Fibroblast of lung (primary cell): Measurements from ENCODE around the gene DYNLT1. TPM values are rescaled to one million over a fixed set of nuclear protein-coding genes. Genes with fewer than 3 reads are reported as not detected.
A peak's percentile ranks its signal among the peaks of the same experiment; 100 is the strongest.

Source experiments
- DNase-seq, 2 donors: peaks; one replicate each; pipeline versions ENCODE4 v3.0.0 to v3.0.0-alpha.2; 2010; ENCODE audit warnings: low read depth in 2 of 2
- H2AFZ ChIP-seq: 2 replicates; pipeline ENCODE4 v1.5.1; 2012; ENCODE audit warnings: low read length, control low read depth, inconsistent platforms
- H3K27ac ChIP-seq: 2 replicates; pipeline ENCODE4 v1.5.1; 2011; ENCODE audit warnings: low read length, control low read depth; ENCODE audit not compliant: insufficient read depth
- H3K27me3 ChIP-seq: 2 replicates; pipeline ENCODE4 v1.5.1; 2011; ENCODE audit warnings: mild to moderate bottlenecking, low read length; ENCODE audit not compliant: control insufficient read depth, insufficient read depth
- H3K36me3 ChIP-seq: 2 replicates; pipeline ENCODE4 v1.5.1; 2011; ENCODE audit warnings: low read length; ENCODE audit not compliant: control insufficient read depth, insufficient read depth
- H3K4me1 ChIP-seq: 2 replicates; pipeline ENCODE4 v1.5.1; 2011; ENCODE audit warnings: low read length; ENCODE audit not compliant: control insufficient read depth, insufficient read depth; ENCODE audit errors: extremely low read depth
- H3K4me2 ChIP-seq: 2 replicates; pipeline ENCODE4 v1.5.1; 2011; ENCODE audit warnings: low read length, control low read depth; ENCODE audit not compliant: insufficient read depth; ENCODE audit errors: extremely low read depth
- H3K4me3 ChIP-seq, 4 experiments: fragments of 200-600 bp in 1 of 4; sonication (generic) in 1 of 4; replicated peaks in 1 of 4; 2 replicates each; pipeline ENCODE4 v1.5.1; 2011 to 2016; ENCODE audit warnings: low read length in 4 of 4, low read depth in 3 of 4, mild to moderate bottlenecking in 3 of 4, control low read depth in 2 of 4, inconsistent platforms in 1 of 4, mixed read lengths in 1 of 4; ENCODE audit not compliant: insufficient read depth in 1 of 4; ENCODE audit errors: control extremely low read depth in 1 of 4
- H3K79me2 ChIP-seq: 2 replicates; pipeline ENCODE4 v1.5.1; 2012; ENCODE audit warnings: mild to moderate bottlenecking, low read length, inconsistent platforms; ENCODE audit not compliant: control insufficient read depth, insufficient read depth
- H3K9ac ChIP-seq: 2 replicates; pipeline ENCODE4 v1.5.1; 2011; ENCODE audit warnings: mild to moderate bottlenecking, low read length, control low read depth; ENCODE audit not compliant: insufficient read depth
- H3K9me3 ChIP-seq: 2 replicates; pipeline ENCODE4 v1.5.1; 2012; ENCODE audit warnings: low read depth, low read length; ENCODE audit not compliant: control insufficient read depth, insufficient read depth
- H4K20me1 ChIP-seq: 2 replicates; pipeline ENCODE4 v1.5.1; 2011; ENCODE audit warnings: low read length; ENCODE audit not compliant: control insufficient read depth, insufficient read depth; ENCODE audit errors: extremely low read depth
- EZH2 ChIP-seq: IDR thresholded peaks from 2 replicates; pipeline ENCODE4 v1.5.1; 2012; ENCODE audit warnings: low read length, control low read depth, mild to moderate bottlenecking; ENCODE audit errors: missing control alignments
- polyA plus RNA-seq, 2 donors: library from polyadenylated mRNA; depleted of rRNA in 1 of 2; stranded (reverse) in 1 of 2; unstranded in 1 of 2; fragments of >200 nt; gene quantifications; 2 replicates each; pipeline ENCODE4 v1.2.1, GENCODE V29; 2011 to 2012; ENCODE audit warnings: missing spikeins in 1 of 2
- total RNA-seq: library from RNA; depleted of rRNA; stranded (reverse); fragments of >200 nt; gene quantifications from 2 replicates; pipeline ENCODE4 v1.2.1, GENCODE V29; 2014
- TF ChIP-seq, protein P1 (sequence below), 2 donors: IDR thresholded peaks in 1 of 2; conservative IDR thresholded peaks in 1 of 2; 1 replicate in 1 of 2; 2 replicates in 1 of 2; pipeline ENCODE4 v1.5.1; 2011 to 2012; ENCODE audit warnings: low read length in 2 of 2, control low read depth in 1 of 2, inconsistent platforms in 1 of 2, low read depth in 1 of 2, mild to moderate bottlenecking in 1 of 2

DYNLT1 gene
- total and polyA plus RNA-seq, 2 donors (not counting 1 experiment from before 2014, with no cell fraction given), result 92.3 to 296 TPM

DNA sequence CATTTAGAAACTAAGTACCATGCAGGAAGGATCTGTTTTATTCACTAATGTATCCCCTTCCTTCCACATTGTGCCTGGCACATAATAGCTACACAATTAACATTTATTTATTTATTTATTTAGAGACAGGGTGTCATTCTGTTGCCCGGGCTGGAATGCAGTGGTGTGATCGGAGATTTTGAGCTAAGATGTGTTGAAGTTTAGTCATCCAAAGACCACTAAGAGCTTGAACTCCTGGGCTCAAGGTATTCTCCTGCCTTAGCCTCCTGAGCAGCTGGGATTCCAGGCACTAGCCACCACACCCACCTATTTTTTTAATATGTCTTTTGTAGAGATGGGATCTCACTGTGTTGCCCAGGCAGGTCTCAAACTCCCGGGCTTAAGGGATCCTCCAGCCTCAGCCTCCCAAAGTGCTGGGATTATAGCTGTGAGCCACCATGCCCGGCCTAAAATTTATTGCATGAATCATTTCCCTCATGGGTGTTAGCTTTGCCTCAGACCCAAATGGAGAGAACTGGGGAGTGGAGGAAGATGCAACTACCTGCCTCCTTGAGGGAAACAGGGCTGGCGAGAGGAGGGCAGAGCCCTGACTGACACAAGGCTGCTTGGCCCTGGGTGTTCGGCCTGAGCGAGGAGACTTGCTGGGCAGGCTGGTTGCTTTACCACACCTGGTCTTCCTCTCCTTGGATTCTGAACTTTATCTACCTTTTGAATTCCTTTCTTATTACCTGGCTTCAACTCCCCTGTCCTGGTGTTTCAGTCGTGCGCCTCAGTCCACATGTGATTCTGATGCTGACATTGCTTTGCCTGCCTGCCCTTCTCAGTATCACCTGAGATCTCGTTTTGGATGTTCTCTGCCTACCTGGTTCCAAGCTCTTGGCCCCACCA, 1.7 kb upstream of the DYNLT1 start:
- Histone ChIP-seq H3K36me3 (no peaks in the 10 kb centered on the region), H4K20me1 (no peaks in the 10 kb centered on the region), H3K27me3 (no peaks in the 10 kb centered on the region), H2AFZ (no peak overlapping the region), H3K4me3 (no peak overlapping the region), H3K9ac (no peak overlapping the region), H3K4me2 (no peak overlapping the region), H3K27ac (no peak overlapping the region), H3K4me1 (peaks cover 27% of the 10 kb centered on the region), H3K79me2 (peaks cover 30% of the 10 kb centered on the region), H3K9me3 (no peaks in the 10 kb centered on the region)
- no peak for DNase-seq
- TF ChIP-seq EZH2, result no peak
- TF ChIP-seq, protein P1, sequence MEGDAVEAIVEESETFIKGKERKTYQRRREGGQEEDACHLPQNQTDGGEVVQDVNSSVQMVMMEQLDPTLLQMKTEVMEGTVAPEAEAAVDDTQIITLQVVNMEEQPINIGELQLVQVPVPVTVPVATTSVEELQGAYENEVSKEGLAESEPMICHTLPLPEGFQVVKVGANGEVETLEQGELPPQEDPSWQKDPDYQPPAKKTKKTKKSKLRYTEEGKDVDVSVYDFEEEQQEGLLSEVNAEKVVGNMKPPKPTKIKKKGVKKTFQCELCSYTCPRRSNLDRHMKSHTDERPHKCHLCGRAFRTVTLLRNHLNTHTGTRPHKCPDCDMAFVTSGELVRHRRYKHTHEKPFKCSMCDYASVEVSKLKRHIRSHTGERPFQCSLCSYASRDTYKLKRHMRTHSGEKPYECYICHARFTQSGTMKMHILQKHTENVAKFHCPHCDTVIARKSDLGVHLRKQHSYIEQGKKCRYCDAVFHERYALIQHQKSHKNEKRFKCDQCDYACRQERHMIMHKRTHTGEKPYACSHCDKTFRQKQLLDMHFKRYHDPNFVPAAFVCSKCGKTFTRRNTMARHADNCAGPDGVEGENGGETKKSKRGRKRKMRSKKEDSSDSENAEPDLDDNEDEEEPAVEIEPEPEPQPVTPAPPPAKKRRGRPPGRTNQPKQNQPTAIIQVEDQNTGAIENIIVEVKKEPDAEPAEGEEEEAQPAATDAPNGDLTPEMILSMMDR (conservative IDR thresholded peaks at IDR 0.05 in 1 of 2, IDR thresholded peaks at IDR 0.05 in 1 of 2; ENCODE audit: low read depth in 1 of 2, low read length in 2 of 2), result no peak

DNA sequence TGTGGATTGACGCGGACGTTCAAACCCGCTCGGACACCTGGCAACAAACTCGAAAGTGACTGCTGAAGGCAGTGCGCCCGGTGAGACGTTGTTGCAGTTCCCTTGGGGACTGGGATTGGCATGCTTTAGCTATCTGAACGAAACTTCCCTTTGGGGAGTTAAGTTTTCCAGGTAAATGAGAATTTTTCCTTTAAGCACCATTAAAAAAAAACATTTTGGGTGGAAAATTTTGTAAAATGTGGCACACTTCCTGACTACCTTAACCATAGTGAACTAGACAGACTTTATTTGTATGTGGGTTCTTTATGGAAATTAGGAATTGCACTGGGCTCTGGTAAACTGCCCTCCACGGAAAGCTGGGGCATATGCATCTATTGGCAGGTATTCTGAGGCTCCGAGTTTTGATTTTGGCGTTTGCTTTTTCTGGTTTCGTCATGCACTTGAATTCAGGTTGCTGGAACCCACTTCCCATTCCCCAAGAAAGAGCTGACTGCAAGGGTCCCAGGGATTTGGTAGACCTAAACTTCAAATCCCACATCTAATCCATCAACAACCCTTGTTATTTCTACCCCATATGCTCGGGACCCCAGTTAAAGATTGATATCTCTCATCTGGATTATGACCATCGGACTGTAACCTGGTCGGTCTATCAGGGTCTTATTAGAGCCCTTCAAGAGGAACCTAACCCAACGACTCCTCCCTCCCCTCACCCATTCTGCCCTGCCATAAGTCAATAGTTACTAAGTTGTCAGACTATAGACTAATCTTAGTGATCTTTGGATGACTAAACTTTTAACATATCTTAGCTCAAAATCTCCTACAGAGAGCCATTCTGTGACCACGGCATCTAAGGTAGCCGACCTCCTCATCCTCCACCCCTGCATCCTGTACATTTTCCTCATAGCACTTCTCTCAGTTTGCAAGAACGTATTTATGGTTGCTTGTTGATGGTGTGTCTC, 800 bp upstream of the DYNLT1 start:
- Histone ChIP-seq H3K9ac (peak overlapping the region; percentile 99), H3K4me3 (peak overlapping the region; percentile 75 to 96 (median 85)), H3K27ac (peak overlapping the region; percentile 98), H3K36me3 (no peaks in the 10 kb centered on the region), H3K27me3 (no peaks in the 10 kb centered on the region), H3K4me1 (peaks cover 28% of the 10 kb centered on the region), H3K79me2 (peaks cover 39% of the 10 kb centered on the region), H3K9me3 (no peaks in the 10 kb centered on the region), H4K20me1 (no peaks in the 10 kb centered on the region), H3K4me2 (peak overlapping the region; percentile 65), H2AFZ (peak overlapping the region; percentile 13)
- DNase-seq, result no peak
- TF ChIP-seq EZH2, result no peak
- TF ChIP-seq, protein P1 (conservative IDR thresholded peaks at IDR 0.05 in 1 of 2, IDR thresholded peaks at IDR 0.05 in 1 of 2; ENCODE audit: low read depth in 1 of 2, low read length in 2 of 2), result no peak

- peak overlapping the region; percentile 98 for H3K27ac ChIP-seq
- H4K20me1 ChIP-seq, result no peaks in the 10 kb centered on the region
- peak overlapping the region; percentile 65 for H3K4me2 ChIP-seq
- peak in 1 of 2 donors; percentile 14 for DNase-seq
- H3K4me1 ChIP-seq, result peaks cover 18% of the 10 kb centered on the region
- no peaks in the 10 kb centered on the region for H3K27me3 ChIP-seq
- H3K36me3 ChIP-seq, result no peaks in the 10 kb centered on the region
- H3K9me3 ChIP-seq, result no peaks in the 10 kb centered on the region
- TF ChIP-seq EZH2, result no peak
- TF ChIP-seq, protein P1 (conservative IDR thresholded peaks at IDR 0.05 in 1 of 2, IDR thresholded peaks at IDR 0.05 in 1 of 2; ENCODE audit: low read depth in 1 of 2, low read length in 2 of 2), result no peak
- H3K9ac ChIP-seq, result peak overlapping the region; percentile 99
- H3K79me2 ChIP-seq, result peaks cover 52% of the 10 kb centered on the region
- no peak overlapping the region for H2AFZ ChIP-seq
- H3K4me3 ChIP-seq, result peak overlapping the region; percentile 75 to 98 (median 92)
Observed at GRCh38 chr6:158643836-158644230, 710 bp downstream of the DYNLT1 start.
